Adrenal gland (tissue), 12 donors: ENCODE measurements around the gene TXN2. TPM values are rescaled to one million over a fixed set of nuclear protein-coding genes. Genes with fewer than 3 reads are reported as not detected.
A peak's percentile ranks its signal among the peaks of the same experiment; 100 is the strongest.
"Not testable (repeated sequence)": the region's sequence is repeated elsewhere in the genome, so short reads cannot be mapped to it uniquely, and the experiment has no call there.

ENCODE experiments used
- DNase-seq, 7 donors: peaks; one replicate each; pipeline ENCODE4 v3.0.0-alpha.2; 2019 to 2020
- H3K27ac ChIP-seq, 5 donors: fragments of 200-600 bp; sonication (generic) in 4 of 5; 1 replicate in 3 of 5; 2 replicates in 2 of 5; pipeline versions ENCODE4 v1.5.1 to v1.8.0; 2016 to 2020; ENCODE audit warnings: mild to moderate bottlenecking in 1 of 5
- H3K27me3 ChIP-seq: fragments of 200-600 bp; 2 replicates; pipeline ENCODE4 v1.8.0; 2021
- H3K36me3 ChIP-seq, 2 donors: fragments of 200-600 bp; replicated peaks in 1 of 2; 1 replicate in 1 of 2; 2 replicates in 1 of 2; pipeline versions ENCODE4 v1.5.1 to v1.8.0; 2018 to 2022
- H3K4me1 ChIP-seq, 2 donors: fragments of 200-600 bp; replicated peaks in 1 of 2; 1 replicate in 1 of 2; 2 replicates in 1 of 2; pipeline versions ENCODE4 v1.5.1 to v1.8.0; 2018 to 2021
- H3K4me3 ChIP-seq, 4 donors: fragments of 200-600 bp; sonication (generic) in 3 of 4; one replicate each; pipeline ENCODE4 v1.5.1; 2016 to 2018
- H3K9me3 ChIP-seq, 3 donors: fragments of 200-600 bp; sonication (generic) in 1 of 3; replicated peaks in 1 of 3; 1 replicate in 2 of 3; 2 replicates in 1 of 3; pipeline versions ENCODE4 v1.5.1 to v1.8.0; 2016 to 2021
- POLR2A ChIP-seq, 2 donors: fragments of 450-650 bp; IDR thresholded peaks; one replicate each; pipeline ENCODE4 v1.6.1; 2017; ENCODE audit warnings: antibody characterized with exemption in 2 of 2, mild to moderate bottlenecking in 2 of 2, moderate library complexity in 1 of 2
- WGBS, 4 donors: extraction: QIAGEN DNeasy Blood & Tissue Kit in 2 of 4; methylation state at CpG; one replicate each; pipeline versions ENCODE4 v1.1.5 to v1.1.7; 2013 to 2017; 5-methylcytosine and 5-hydroxymethylcytosine counted together
- intact Hi-C, 2 donors: fragments of 100-400 bp; cut with DNase I; formaldehyde crosslinking; loops; one replicate each; pipeline versions ENCODE4 v1.14.1 to v1.15.0; 2022 to 2023
- polyA plus RNA-seq, 3 donors: library from polyadenylated mRNA; stranded (reverse); fragments of 200-250 nt in 2 of 3; fragments of 350-450 nt in 1 of 3; fragmentation: Illumina TruSeq in 1 of 3; extraction: RNeasy Lipid Tissue Mini Kit (QIAGEN cat#74804) in 1 of 3; gene quantifications; one replicate each; pipeline ENCODE4 v1.2.3, GENCODE V29; 2013 to 2014
- total RNA-seq, 9 donors: library from RNA; depleted of rRNA in 4 of 9; stranded (reverse); fragments of >200 nt in 4 of 9; fragments of 120-200 nt in 1 of 9; fragmentation: NEBNext Ultra II Directional in 1 of 9; extraction: Animal tissue kit (Norgen Biotek cat#: 25700) in 1 of 9; gene quantifications; one replicate each; pipeline versions ENCODE4 v1.1.0 to v1.2.4, GENCODE V29; 2013 to 2023
- TF ChIP-seq, protein P1 (sequence below), 6 experiments: fragments of 450-650 bp in 4 of 6; fragments of 200-600 bp in 2 of 6; sonication (generic) in 1 of 6; IDR thresholded peaks; 1 replicate in 5 of 6; 2 replicates in 1 of 6; pipeline versions ENCODE4 v1.5.1 to v1.8.0; 2016 to 2021; ENCODE audit warnings: antibody characterized with exemption in 6 of 6, mild to moderate bottlenecking in 2 of 6, moderate library complexity in 1 of 6
- donor health status: healthy with polysubstance abuse.
- donor health status: Bipolar disorder and iron deficiency.
- donor health status: DM: yes; HTN: yes; CAD: no.
- donor health status: DM: no; HTN: no; CAD: no.
- donor health status: DM: no; HTN: no; CAD: no.
- donor health status: DM: yes; HTN: yes; CAD: no.

TXN2 gene
- total and polyA plus RNA-seq, 12 donors, result 160 to 245 (median 202) TPM

DNA sequence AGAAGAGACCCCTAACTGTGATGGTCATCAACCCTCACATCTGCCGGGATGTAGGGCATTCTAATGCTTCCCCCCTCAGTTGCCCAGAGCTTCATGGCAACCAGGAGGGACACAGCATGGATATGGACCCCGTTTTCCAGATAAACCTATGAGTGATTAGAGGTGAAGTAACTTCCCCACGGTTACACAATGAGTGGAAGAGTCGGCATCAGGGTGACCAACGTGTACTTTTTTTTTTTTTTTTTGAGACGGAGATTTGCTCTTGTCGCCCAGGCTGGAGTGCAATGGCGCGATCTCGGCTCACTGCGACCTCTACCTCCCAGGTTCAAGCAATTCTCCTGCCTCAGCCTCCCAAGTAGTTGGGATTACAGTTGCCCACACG lies 25.0 kb downstream of the TXN2 start:
- no peaks in the 10 kb centered on the region for H3K9me3 ChIP-seq
- WGBS, 4 donors, result 76 to 88% (median 85%) methylated on average over 12 of the region's 12 CpGs
- DNase-seq, result no peak
- peaks cover 15 to 23% of the 10 kb centered on the region in 2 donors for H3K4me1 ChIP-seq
- TF ChIP-seq POLR2A (IDR thresholded peaks at IDR 0.05), result no peak
- TF ChIP-seq, protein P1, sequence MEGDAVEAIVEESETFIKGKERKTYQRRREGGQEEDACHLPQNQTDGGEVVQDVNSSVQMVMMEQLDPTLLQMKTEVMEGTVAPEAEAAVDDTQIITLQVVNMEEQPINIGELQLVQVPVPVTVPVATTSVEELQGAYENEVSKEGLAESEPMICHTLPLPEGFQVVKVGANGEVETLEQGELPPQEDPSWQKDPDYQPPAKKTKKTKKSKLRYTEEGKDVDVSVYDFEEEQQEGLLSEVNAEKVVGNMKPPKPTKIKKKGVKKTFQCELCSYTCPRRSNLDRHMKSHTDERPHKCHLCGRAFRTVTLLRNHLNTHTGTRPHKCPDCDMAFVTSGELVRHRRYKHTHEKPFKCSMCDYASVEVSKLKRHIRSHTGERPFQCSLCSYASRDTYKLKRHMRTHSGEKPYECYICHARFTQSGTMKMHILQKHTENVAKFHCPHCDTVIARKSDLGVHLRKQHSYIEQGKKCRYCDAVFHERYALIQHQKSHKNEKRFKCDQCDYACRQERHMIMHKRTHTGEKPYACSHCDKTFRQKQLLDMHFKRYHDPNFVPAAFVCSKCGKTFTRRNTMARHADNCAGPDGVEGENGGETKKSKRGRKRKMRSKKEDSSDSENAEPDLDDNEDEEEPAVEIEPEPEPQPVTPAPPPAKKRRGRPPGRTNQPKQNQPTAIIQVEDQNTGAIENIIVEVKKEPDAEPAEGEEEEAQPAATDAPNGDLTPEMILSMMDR (IDR thresholded peaks at IDR 0.05), result no peak
- peak overlapping the region in 1 of 5 donors; percentile 86 for H3K27ac ChIP-seq
- H3K36me3 ChIP-seq, result no peaks in the 10 kb centered on the region
- intact Hi-C loops, result no loop called here
- H3K4me3 ChIP-seq, result no peak overlapping the region
- H3K27me3 ChIP-seq, result no peaks in the 10 kb centered on the region

DNA sequence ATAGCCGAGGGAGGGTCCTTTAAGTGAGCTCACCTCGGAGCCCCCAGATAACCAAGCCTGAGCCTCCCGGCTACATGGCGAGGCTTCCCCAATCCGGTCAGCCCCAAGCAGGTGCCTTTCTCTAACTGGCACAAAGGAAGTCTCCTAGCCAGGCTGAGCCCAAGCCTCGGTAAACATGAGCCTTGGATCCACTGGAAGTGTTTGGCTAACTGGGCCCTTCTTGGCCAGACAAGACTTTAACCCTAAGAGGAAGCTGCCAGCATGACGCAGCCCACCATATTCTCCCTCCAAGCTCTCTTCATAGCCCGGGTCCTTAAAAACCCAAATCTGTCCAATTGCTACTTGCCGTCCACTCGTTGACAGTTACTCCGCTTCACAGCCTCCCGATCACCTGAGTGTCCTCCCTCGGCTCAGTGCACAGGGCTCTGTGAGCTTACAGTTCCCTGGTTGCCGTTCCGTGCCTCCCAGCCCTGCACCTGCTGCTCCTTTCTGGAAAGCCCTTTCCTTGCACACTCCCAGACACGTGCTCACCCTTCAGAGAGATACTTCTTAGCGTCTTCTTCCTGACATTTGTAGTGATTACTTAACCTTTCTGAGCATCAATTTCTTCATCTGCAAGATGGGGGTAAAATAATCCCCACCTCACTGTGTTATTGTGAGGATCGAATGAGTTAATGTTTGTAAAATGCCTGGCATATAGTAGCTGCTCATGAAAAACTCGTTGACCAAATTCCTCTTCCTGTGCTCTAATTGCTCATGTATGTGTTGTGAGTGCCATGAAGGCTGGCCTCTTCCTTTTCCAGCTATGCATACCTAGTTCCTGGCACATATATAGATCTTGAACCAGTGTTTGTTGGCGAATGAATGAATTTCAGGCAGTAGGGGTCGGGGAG lies 25.6 kb downstream of the TXN2 start:
- intact Hi-C loops, result no loop called here
- TF ChIP-seq POLR2A (IDR thresholded peaks at IDR 0.05), result no peak
- TF ChIP-seq, protein P1 (IDR thresholded peaks at IDR 0.05), result no peak

DNA sequence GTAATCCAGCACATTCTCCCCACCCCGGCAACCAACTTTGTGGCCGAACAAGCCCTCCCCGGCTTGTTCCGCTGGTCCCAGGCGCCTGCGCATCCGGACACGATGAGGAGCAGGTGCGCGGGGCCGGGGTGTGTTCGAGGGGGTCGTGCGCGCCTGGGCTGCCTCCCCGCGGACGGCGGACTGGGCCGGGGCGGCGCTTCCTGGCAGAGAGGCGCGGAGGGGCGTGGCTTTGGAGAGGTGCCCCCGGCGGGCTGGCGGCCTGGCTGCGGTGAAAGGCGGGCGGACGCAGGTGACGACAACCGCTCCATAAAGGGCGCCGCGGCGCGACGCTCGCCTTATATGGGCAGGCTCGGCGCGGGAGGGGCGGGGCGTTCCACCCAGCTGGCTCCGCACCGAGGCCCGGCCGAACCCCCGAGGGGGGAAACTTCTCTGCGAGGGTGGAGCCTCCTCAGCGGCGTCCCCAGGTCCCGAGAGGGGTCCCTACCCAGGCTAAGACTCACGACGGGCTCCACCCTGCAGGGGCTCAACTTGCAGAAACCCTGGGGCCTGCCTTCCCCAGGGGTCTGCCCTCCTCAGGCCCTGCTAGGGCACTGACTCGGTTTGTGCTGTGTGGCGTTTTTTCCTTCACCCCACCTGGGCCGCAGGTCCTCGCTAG lies 26.4 kb downstream of the TXN2 start:
- Histone ChIP-seq H3K4me3 (peak overlapping the region in 2 of 4 donors; percentile 55 to 56), H3K27me3 (no peaks in the 10 kb centered on the region), H3K36me3 (no peaks in the 10 kb centered on the region), H3K9me3 (no peaks in the 10 kb centered on the region), H3K4me1 (peaks cover 21 to 28% of the 10 kb centered on the region in 2 donors), H3K27ac (peak overlapping the region in 4 of 5 donors; percentile 62 to 86 (median 82))
- intact Hi-C loops, result no loop called here
- TF ChIP-seq POLR2A (IDR thresholded peaks at IDR 0.05), result peak; percentile 50 to 61
- TF ChIP-seq, protein P1 (IDR thresholded peaks at IDR 0.05), result no peak
- peak; percentile 85 to 95 (median 92) for DNase-seq
- 2 to 47% (median 3%) methylated on average over 3 to 61 of the region's 61 CpGs for WGBS, 4 donors

More for the DNA sequence above, 25.6 kb downstream of the TXN2 start:
- H3K27me3 ChIP-seq, result no peaks in the 10 kb centered on the region
- H3K4me1 ChIP-seq, result peaks cover 21 to 28% of the 10 kb centered on the region in 2 donors
- no peak for DNase-seq
- H3K36me3 ChIP-seq, result no peaks in the 10 kb centered on the region
- peak overlapping the region in 1 of 4 donors; percentile 55 for H3K4me3 ChIP-seq
- no peaks in the 10 kb centered on the region for H3K9me3 ChIP-seq
- peak overlapping the region in 4 of 5 donors; percentile 1 to 86 (median 82) for H3K27ac ChIP-seq
- 75 to 89% (median 81%) methylated on average over 16 to 21 of the region's 21 CpGs for WGBS, 4 donors

DNA sequence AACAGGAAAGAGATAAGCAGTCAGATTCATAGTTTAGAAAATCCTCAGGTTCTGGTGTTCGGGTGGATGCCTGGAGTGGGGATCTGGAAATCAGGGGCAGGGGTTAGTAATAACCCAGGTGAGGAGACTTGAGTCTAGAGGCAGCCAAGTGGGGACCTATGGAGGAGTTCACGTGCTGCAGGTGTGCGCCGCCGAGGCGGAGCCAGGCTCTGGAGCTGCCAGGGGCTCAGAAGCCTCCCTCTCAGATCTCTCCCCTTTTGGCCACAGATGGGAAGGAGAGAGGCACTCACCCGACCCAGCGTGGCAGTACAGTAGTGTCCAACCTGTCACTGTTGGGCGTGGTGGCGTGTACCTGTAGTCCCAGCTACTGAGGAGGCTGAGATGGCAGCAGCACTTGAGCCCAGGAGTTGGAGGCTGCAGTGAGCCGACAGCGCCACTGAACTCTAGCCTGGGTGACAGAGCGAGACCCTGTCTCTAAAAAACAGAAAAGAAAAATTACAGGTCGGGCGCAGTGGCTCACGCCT lies 27.5 kb downstream of the TXN2 start:
- Histone ChIP-seq H3K36me3 (no peaks in the 10 kb centered on the region), H3K27me3 (no peaks in the 10 kb centered on the region), H3K4me1 (peaks cover 21 to 33% of the 10 kb centered on the region in 2 donors), H3K27ac (peak overlapping the region in 2 of 5 donors; percentile 7 to 17), H3K4me3 (no peak overlapping the region), H3K9me3 (no peaks in the 10 kb centered on the region)
- intact Hi-C loops, result no loop called here
- DNase-seq, result no peak
- WGBS, 4 donors, result 92 to 99% (median 97%) methylated on average over 10 to 16 of the region's 16 CpGs
- no peak for TF ChIP-seq POLR2A (IDR thresholded peaks at IDR 0.05)
- TF ChIP-seq, protein P1 (IDR thresholded peaks at IDR 0.05), result no peak

DNA sequence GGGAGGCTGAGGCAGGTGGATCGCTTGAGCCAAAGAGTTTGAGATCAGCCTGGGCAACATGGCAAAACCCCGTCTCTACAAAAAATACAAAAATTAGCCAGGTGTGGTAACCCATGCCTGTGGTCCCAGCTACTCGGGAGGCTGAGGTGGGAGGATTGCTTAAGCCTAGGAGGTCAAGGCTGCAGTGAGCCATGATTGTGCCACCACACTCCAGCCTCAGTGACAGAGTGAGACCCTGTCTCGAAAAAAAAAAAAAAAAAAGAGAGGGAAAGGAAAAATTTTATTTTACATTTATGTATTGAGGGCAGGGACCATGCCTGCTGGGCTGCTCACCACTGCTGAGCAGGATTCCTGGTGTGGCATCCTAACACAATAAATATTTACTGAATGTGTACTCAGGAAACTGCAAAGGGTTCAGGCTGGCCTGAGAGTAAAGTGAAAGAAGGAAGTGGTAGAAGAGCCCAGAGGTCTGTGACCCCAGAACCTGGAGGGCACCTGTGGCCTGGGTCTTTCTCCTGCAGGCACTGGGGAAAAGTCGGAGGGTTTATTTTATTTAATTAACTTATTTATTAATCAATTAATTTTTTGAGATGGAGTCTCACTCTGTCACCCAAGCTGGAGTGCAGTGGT lies 28.3 kb downstream of the TXN2 start:
- H3K4me3 ChIP-seq, H3K27me3 ChIP-seq, DNase-seq, H3K36me3 ChIP-seq, intact Hi-C loops, H3K9me3 ChIP-seq: not testable (repeated sequence)
- peak overlapping the region in 4 of 5 donors; percentile 69 to 90 (median 89) for H3K27ac ChIP-seq
- WGBS, 4 donors, result 67 to 76% (median 71%) methylated on average over 5 of the region's 5 CpGs
- peaks cover 26 to 39% of the 10 kb centered on the region in 2 donors for H3K4me1 ChIP-seq
